ENCODE measurements around the gene BTBD2.
A peak's percentile ranks its signal among the peaks of the same experiment; 100 is the strongest.

Gene BTBD2

DNA sequence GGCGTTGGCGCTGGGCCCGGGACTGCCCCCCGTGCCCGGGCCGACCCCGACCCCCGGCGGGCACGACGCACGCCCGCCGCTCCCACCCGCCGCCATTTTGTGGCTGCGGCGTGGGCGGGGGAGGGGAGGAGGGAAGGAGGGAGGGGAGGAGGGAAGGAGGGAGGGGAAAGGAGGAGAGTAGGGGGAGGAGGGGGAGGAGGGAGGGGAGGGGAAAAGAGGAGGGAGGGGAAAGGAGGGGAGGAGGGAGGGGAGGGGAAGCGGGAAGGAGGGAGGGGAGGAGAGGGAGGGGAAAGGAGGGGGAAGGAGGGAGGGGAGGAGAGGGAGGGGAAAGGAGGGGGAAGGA, at the start of gene BTBD2:
TSS of gene BTBD2 (minus strand) at position 107 of the 343 bp plus-strand sequence. CDS start at position 96, 11 bp downstream.
- peak; percentile 34 for DNase-seq (ENCODE audit: low read depth)

- DNase-seq (ENCODE audit: low read depth) = no peak
Observed at GRCh38 chr19:2064788-2065524, 49.4 kb upstream of the BTBD2 start.

GRCh38 chr19:2064395-2064787, 48.9 kb upstream of the BTBD2 start:
- DNase-seq (ENCODE audit: low read depth) = no peak

DNA sequence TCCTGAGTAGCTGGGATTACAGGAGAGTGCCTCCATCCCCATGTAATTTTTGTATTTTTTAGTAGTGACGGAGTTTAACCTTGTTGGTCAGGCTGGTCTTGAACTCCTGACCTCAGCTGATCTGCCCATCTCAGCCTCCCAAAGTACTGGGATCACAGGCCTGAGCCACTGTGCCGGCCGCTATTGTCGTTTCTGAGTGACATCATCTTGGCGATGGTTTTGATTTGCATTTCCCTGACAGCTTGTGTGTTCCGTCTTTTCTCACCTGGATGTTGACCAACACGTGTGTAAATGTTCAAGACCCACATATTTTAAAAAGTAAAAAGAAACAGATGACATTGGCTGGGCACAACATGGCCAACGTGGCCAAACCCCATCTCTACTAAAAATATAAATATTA, 48.3 kb upstream of the BTBD2 start:
- no peak for DNase-seq (ENCODE audit: low read depth)

DNA sequence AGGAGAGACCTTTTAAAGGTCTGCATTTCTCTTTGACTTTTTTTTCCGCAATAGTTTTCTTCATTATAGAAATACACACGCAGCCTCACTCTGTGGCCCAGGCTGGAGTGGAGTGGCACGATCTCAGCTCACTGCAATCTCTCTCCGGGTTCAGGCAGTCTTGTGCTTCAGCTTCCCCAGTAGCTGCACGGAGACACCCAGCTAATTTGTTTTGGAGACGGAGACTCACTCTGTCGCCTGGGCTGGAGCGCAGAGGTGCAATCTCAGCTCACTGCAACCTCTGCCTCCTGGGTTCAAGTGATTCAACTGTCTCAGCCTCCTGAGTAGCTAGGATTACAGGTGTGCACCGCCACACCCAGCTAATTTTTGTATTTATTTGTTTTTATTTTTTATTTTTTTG, 47.3 kb upstream of the BTBD2 start:
- DNase-seq (ENCODE audit: low read depth) = no peak

GRCh38 chr19:2062389-2062729, 46.8 kb upstream of the BTBD2 start:
- DNase-seq (ENCODE audit: low read depth) = no peak

DNA sequence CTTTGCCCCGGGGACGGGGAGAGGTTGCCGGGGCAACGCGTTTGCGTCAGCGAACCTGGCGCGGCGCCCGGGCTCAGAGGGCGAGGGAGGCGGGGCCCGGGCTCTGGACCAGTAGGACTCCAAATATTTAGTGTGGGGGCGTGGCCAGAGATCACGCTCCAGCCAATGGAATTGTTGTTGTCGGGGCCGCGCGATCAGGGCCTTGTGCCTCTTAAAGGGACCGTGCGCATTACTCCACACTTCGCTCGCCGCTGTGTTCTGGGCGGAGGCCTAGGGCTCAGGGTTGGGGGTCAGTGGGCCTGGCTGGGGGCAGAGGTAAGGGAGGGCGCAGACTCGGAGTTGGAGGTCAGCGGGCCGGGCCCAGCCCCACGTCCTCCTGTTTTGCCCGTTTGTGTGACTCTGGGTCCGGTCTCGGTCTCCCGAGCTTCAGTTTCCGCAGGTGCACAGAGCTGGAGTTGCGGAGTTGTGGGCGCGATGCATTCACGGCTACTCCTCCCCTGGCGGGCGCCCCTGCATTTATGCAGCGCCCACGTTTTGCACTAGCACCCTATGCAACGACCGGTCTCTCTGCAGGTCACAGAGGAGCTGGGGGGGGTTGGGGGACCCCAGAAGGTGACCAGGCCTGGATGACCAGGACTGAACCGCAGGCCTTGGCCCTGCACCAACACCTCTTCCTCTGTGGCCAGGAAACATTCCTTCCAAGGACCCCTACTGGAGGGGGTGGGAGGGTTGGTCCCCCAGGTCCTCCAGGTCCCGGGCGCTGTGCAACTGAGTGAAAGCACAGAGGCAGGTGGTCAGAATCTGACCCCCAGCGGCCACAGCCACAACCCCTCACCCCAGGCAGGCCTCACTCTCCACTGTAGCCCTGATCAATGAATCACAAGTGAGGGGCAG, 46.2 kb upstream of the BTBD2 start:
- DNase-seq (ENCODE audit: low read depth) = peak; percentile 99

DNA sequence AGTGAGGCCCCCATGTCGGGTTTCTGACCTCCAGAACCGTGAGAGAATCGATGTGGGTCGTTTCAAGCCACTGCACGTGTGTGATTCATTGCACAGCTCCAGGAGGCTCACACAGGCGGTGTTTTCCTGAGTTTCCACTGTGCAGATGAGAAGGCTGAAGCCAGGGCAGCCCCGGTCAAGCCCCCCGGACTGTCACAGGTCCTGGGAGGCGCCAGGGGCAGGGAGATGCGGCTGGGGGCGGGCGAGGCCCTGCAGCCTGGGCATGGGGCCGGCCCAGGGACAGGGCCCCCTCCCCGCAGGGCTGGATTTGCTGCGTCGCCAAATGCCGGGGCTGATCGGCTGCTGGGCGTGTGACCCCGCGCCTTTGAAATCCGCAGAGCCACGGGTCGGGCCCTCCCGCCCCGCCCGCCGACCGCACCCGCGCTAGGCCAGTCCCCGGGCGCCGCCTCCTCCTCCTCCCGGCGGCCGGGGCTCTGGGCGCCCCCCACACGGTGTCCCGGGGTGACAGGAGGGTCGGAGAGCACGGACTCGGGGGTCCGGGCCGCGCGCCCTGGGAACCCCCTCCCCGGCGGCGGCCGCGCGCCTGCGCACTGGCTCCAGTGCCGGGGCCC, 45.5 kb upstream of the BTBD2 start:
- DNase-seq (ENCODE audit: low read depth) = no peak

GRCh38 chr19:2059422-2060201, 44.1 kb upstream of the BTBD2 start:
- no peak for DNase-seq (ENCODE audit: low read depth)

- DNase-seq (ENCODE audit: low read depth) = no peak
Observed at GRCh38 chr19:2058570-2059421, 43.3 kb upstream of the BTBD2 start.

- no peak for DNase-seq (ENCODE audit: low read depth)
Observed at GRCh38 chr19:2057484-2058469, 42.3 kb upstream of the BTBD2 start.

- no peak for DNase-seq (ENCODE audit: low read depth)
Observed at GRCh38 chr19:2056837-2057192, 41.3 kb upstream of the BTBD2 start.

GRCh38 chr19:2055931-2056836, 40.7 kb upstream of the BTBD2 start:
- DNase-seq (ENCODE audit: low read depth) = no peak

DNA sequence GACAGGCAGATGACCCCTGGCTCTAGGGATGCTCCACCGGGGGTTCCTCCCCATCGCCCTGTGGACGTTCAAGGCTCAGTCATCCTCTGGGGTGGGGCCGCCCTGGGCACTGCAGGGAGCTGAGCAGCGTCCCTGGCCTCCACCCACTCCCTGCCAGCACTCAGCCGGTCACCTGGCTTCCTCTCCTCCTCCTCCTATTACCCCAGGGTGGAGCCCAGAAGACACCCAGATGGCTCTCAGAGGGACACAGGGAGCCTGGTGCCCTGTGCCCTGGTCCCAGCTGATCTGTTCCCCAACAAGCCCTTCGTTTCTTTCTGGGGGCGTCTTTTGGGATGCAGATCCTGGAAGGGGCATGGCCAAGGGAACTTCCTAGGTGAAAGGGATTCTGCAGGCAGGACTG, 39.2 kb upstream of the BTBD2 start:
- no peak for DNase-seq (ENCODE audit: low read depth)

- no peak for DNase-seq (ENCODE audit: low read depth)
Observed at GRCh38 chr19:2053601-2054389, 38.3 kb upstream of the BTBD2 start.

- no peak for DNase-seq (ENCODE audit: low read depth)
Observed at GRCh38 chr19:2051773-2052704, 36.5 kb upstream of the BTBD2 start.
